22Rv1 (cell line): ENCODE data around the gene CEP128.

Source experiments
- ZFX ChIP-seq: fragments of 450-650 bp; IDR thresholded peaks from 2 replicates; pipeline ENCODE4 v1.6.1; 2017; ENCODE audit warnings: antibody characterized with exemption, borderline replicate concordance
- TF ChIP-seq, protein P1 (sequence below): fragments of 450-650 bp; IDR thresholded peaks from 2 replicates; pipeline ENCODE4 v1.5.1; 2017; ENCODE audit warnings: mild to moderate bottlenecking

DNA sequence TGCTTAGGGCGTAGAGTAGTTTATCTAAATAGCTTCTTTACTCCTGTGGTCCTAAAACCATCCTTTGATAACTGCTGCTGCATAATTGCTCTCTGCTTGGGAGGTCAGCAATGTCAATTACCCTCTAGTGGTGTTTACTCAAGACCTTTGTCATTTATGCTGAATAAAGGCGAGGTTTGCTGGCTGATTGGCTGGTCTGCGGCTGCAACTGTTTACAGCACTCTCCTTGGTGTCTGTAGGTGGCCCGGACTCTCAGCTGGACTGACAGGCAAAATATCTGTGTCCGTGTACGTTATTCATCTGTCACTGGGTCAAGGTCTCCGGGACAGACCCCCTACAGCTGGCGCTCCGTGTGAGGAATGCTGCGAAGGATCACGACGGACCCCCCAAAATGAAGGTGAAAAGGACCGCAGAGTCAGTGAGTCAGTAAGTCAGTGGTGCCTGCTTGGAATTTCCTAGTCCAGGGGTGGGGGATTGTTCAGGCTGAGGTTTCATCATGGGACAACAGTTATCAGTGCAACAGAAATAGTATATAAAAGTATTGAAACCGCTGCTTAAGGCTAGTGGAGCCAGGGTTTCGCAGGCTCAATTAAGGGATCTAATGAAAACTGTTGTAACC lies 476.9 kb downstream of the CEP128 start:
- TF ChIP-seq, protein P1, sequence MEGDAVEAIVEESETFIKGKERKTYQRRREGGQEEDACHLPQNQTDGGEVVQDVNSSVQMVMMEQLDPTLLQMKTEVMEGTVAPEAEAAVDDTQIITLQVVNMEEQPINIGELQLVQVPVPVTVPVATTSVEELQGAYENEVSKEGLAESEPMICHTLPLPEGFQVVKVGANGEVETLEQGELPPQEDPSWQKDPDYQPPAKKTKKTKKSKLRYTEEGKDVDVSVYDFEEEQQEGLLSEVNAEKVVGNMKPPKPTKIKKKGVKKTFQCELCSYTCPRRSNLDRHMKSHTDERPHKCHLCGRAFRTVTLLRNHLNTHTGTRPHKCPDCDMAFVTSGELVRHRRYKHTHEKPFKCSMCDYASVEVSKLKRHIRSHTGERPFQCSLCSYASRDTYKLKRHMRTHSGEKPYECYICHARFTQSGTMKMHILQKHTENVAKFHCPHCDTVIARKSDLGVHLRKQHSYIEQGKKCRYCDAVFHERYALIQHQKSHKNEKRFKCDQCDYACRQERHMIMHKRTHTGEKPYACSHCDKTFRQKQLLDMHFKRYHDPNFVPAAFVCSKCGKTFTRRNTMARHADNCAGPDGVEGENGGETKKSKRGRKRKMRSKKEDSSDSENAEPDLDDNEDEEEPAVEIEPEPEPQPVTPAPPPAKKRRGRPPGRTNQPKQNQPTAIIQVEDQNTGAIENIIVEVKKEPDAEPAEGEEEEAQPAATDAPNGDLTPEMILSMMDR: no peak
- TF ChIP-seq ZFX: no peak
